ENCODE data around the gene ARPC4. TPM values are rescaled to one million over a fixed set of nuclear protein-coding genes. Genes with fewer than 3 reads are reported as not detected.
A peak's percentile ranks its signal among the peaks of the same experiment; 100 is the strongest.

ARPC4 gene
- total RNA-seq (2014; rRNA removed; shearing (Covaris generic)) = 231 and 292 TPM in 2 replicates

- in situ Hi-C loops (cut with HindIII; ENCODE audit: low sequenced_read_pairs) = no loop called here
- DNase-seq (ENCODE audit: low spot score) = peak; percentile 96
These were observed at the start of gene ARPC4, which contains the start of gene TADA3 for GRCh38 chr3:9792405-9793160. ARPC4 (plus strand) TSS chr3:9793082; CDS start chr3:9793122, 40 bp downstream. TADA3 (minus strand) TSS chr3:9792473; CDS start chr3:9791466, 1,007 bp downstream.

DNA sequence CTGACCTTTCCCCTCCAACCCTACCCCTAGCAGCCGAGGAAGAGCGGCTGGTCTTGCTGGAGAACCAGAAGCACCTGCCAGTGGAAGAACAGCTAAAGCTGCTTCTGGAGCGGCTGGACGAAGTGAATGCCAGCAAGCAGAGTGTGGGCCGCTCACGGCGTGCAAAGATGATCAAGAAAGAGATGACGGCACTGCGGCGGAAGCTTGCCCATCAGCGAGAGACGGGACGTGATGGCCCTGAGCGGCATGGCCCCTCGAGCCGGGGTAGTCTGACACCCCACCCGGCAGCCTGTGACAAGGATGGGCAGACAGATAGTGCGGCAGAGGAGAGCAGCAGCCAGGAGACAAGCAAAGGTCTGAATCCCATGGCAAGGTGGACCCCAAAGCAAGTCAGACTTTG lies 49.3 kb upstream of the ARPC4 start:
- in situ Hi-C loops (cut with HindIII; ENCODE audit: low sequenced_read_pairs) = no loop called here
- no peak for DNase-seq (ENCODE audit: low spot score)

DNA sequence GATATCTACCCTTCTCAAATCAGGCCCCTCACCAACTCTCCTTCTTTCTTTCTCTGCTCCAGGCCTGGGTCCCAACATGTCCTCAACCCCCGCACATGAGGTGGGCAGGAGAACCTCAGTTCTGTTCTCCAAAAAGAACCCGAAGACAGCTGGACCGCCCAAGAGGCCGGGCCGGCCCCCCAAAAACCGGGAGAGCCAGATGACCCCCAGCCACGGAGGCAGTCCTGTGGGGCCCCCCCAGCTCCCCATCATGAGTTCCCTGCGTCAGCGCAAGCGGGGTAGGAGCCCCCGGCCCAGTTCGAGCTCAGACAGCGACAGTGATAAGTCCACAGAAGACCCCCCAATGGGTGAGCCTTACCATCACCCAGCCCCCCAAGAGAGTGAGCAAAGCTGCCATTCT lies 48.7 kb upstream of the ARPC4 start:
- no peak for DNase-seq (ENCODE audit: low spot score)
- in situ Hi-C loops (cut with HindIII; ENCODE audit: low sequenced_read_pairs) = no loop called here

DNA sequence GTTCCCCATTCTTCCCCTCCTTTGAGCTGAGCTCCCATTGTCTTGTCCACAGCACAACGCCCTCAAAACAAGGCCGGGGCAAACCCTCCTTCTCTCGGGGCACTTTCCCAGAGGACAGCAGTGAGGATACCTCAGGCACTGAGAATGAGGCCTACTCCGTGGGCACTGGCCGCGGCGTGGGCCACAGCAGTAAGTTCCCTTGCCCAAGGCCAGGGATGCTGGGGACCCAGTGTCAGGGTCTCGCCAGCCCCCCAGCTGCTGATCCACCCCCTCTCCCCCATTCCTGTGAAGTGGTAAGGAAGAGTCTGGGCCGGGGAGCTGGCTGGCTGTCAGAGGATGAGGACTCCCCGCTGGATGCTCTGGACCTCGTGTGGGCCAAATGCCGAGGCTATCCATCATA lies 47.4 kb upstream of the ARPC4 start:
- no peak for DNase-seq (ENCODE audit: low spot score)
- in situ Hi-C loops (cut with HindIII; ENCODE audit: low sequenced_read_pairs) = no loop called here

- in situ Hi-C loops (cut with HindIII; ENCODE audit: low sequenced_read_pairs) = no loop called here
- no peak for DNase-seq (ENCODE audit: low spot score)
These were observed 46.6 kb upstream of the ARPC4 start for GRCh38 chr3:9746330-9746729.

DNA sequence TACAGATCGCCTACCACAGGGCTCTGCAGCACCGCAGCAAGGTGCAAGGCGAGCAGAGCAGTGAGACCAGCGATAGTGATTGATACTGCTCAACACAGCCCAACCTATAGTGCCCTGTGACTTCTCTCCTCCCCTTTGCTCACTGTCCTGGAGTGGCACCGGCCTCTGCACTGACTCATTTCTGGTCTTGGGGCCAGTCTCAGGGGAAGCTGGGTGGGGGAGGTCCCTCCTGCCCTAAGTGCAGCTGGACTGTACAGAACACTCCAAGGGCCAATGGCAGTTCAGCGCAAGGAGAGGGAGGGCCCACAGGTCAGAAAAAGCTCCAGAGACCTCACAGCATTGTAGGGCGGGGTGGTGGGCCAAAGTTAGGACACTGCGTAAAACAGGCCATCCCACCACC lies 45.6 kb upstream of the ARPC4 start:
- DNase-seq (ENCODE audit: low spot score) = no peak
- in situ Hi-C loops (cut with HindIII; ENCODE audit: low sequenced_read_pairs) = no loop called here

DNA sequence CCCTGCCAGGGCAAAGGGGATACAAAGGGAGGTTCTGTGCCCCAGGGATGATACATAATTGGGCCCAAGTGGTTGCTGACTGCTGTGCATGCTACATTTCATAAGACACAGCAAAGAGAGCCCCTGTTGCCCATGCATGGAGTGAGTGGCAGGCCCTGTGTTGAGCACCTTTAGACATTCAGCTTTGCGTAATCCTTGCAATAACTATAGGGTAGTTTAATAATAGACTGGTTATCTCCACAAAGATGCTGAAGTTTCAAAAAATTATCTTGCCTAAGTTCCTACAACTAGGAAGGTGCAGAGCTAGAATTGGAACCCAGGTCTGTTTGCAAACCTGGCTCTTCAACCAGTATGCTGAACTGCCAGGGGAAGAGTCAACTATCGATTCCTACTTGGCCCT lies 44.9 kb upstream of the ARPC4 start:
- DNase-seq (ENCODE audit: low spot score) = no peak
- in situ Hi-C loops (cut with HindIII; ENCODE audit: low sequenced_read_pairs) = no loop called here

DNA sequence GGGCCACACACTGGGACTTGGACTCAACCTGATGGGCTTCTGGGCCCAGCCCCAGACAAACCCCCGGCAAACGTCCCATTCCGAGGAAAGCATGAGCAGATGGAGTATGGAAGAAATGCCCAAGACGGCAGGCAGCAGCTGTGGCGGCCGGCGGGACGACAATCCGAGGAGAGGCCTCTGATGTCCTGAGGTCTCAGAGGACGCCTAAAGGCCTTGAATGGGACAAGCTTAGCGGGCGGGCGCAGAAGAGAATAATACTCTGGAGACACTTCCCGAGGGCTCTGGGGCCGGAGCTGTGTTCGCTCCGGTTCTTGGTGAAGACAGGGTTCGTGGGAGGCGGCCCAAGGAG lies 43.6 kb upstream of the ARPC4 start:
- no peak for DNase-seq (ENCODE audit: low spot score)
- in situ Hi-C loops (cut with HindIII; ENCODE audit: low sequenced_read_pairs) = no loop called here

- in situ Hi-C loops (cut with HindIII; ENCODE audit: low sequenced_read_pairs) = no loop called here
- DNase-seq (ENCODE audit: low spot score) = peak; percentile 97
These were observed 43.0 kb upstream of the ARPC4 start, which contains the start of gene OGG1 for GRCh38 chr3:9749645-9750555. OGG1 (plus strand) TSS chr3:9749952; CDS start chr3:9750287, 335 bp downstream.

DNA sequence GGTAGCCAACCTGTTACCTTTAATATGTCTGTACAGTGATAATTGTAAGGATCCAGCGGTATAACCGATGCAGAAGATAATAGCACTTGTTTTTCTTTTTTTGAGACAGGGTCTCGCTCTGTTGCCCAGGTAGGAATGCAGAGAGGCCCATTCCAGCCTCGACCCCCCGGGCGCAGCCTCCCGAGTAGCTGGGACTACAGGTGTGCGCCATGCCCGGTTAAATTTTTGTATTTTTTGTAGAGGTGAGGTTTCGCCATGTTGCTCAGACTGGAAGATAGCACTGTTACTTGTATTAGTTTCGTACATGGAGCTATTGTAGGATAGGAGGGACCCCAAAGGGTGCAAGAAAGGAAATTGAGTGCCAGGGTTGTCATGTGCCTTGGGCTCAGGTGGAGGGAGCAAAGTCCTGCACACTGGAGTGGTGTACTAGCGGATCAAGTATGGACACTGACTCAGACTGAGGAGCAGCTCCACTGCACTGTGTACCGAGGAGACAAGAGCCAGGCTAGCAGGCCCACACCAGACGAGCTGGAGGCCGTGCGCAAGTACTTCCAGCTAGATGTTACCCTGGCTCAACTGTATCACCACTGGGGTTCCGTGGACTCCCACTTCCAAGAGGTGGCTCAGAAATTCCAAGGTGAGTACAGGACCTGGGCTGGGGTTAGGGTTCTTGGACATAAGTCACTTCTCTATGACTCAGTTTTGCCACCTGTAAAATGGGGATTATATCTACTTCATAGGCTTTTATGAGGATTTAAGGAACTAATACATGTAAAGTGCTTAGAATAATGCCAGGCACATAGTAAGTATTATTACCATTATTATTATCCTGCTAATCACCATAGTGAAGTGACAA lies 42.1 kb upstream of the ARPC4 start:
- in situ Hi-C loops (cut with HindIII; ENCODE audit: low sequenced_read_pairs) = no loop called here
- no peak for DNase-seq (ENCODE audit: low spot score)

DNA sequence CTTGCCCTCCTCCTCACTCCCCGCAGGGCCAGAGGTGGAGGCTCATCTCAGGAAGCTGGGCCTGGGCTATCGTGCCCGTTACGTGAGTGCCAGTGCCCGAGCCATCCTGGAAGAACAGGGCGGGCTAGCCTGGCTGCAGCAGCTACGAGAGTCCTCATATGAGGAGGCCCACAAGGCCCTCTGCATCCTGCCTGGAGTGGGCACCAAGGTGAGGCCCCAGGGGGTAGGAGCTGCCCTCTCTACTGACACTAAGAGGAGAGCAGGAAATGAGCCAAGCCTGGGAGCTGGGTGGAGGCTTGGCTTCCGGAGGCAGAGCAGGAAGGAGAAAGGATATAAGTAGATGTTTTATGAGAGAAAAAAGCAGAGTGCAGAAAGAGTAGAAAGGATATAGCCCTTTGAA lies 38.2 kb upstream of the ARPC4 start:
- no peak for DNase-seq (ENCODE audit: low spot score)
- in situ Hi-C loops (cut with HindIII; ENCODE audit: low sequenced_read_pairs) = no loop called here

DNA sequence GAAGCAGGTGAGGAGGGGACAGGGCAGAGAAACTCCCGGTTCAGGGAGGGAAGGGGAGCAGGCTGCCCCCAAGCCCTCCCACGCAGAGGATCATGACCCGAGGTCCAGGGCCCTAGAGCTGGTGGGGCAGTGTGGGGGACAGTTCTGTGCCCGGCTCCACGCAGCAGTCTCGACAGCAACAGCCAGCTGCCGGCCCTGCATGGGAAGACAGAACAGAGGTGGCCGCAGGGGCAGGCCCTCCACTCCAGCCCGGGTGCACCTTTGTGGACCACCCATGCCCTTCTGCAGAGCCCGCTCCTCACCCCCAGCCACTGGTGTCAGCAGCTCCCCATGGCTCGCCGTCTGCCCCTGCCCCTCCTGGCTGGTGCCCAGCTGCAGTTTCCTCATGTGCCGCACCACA lies 35.5 kb upstream of the ARPC4 start:
- no peak for DNase-seq (ENCODE audit: low spot score)
- in situ Hi-C loops (cut with HindIII; ENCODE audit: low sequenced_read_pairs) = no loop called here

GRCh38 chr3:9760779-9761505 lies 31.9 kb upstream of the ARPC4 start:
- no peak for DNase-seq (ENCODE audit: low spot score)
- in situ Hi-C loops (cut with HindIII; ENCODE audit: low sequenced_read_pairs) = no loop called here

GRCh38 chr3:9761919-9762318 lies 31.0 kb upstream of the ARPC4 start:
- in situ Hi-C loops (cut with HindIII; ENCODE audit: low sequenced_read_pairs) = no loop called here
- no peak for DNase-seq (ENCODE audit: low spot score)

DNA sequence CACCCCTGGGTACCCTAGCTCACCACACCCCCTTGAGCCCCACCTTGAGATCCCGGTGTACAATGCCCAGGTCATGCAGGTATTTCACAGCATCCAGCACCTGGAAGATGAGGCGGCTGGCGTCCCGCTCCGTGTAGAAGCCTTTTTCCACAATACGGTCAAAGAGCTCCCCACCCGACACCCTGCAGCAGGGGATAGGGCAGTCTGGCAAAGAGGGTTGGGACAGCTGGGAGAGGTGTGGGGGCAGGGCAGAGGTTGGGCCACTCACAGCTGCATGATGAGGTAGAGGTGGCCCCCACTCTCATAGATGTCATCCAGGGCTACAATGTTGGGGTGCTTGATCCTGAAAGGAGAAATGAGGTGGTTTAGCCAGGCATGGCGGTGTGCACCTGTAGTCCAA lies 30.0 kb upstream of the ARPC4 start:
- DNase-seq (ENCODE audit: low spot score) = no peak
- in situ Hi-C loops (cut with HindIII; ENCODE audit: low sequenced_read_pairs) = no loop called here

DNA sequence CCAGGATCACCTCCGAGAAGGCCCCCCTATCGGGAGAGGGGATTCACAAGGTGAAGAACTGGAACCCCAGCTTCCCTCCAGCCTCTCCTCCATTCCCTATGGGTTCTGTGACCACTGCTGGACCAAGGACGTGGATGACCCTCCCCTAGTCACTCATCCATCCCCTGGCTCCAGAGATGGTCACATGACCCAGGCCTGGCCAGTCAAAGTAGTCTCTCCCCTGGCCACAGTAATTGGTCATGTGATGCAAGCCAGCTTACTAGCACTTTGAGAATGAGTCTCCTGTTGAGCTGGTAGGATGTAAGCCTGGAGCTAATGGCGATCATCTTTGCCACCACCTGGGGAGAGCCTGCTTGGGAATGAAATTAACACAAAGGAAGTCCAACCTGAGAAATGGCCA lies 27.0 kb upstream of the ARPC4 start:
- DNase-seq (ENCODE audit: low spot score) = no peak
- in situ Hi-C loops (cut with HindIII; ENCODE audit: low sequenced_read_pairs) = no loop called here

GRCh38 chr3:9767418-9767817 lies 25.5 kb upstream of the ARPC4 start:
- in situ Hi-C loops (cut with HindIII; ENCODE audit: low sequenced_read_pairs) = no loop called here
- no peak for DNase-seq (ENCODE audit: low spot score)

DNA sequence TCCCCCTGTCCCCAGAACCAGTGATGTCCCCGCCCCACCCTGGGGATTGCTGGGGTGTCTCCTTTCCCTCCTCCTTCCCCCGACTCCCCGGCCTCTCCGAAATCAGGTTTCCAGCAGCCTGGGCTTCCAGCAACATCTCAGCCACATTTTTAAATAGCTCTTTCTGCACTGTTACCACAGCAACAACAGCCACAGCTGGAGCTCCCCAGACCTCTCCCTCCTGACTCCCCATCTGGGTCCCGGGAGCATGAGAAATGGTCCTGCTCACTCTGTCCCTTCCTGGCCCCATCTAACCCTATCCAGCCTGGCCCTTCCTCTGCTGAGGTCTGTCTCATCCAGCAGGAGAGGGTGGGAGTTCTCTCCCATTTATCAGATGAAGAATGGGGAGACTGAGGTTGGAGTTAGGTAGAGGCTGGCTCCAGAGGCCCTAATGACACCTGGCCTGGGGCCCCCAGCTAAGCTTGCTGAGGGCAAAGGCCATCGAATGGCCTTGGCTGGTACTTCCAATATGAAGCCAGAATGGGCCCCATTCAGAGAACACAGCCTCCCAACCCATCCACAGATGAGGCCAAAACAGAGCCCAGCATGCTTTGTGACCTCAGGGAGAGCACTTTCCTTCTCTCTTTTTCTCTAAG lies 24.6 kb upstream of the ARPC4 start:
- in situ Hi-C loops (cut with HindIII; ENCODE audit: low sequenced_read_pairs) = no loop called here
- DNase-seq (ENCODE audit: low spot score) = no peak
